H1 (cell line): Measurements from ENCODE around the gene CCNA2.

ENCODE experiments used
- BRCA1 ChIP-seq: IDR thresholded peaks from 2 replicates; pipeline ENCODE4 v1.6.1; 2012; ENCODE audit warnings: low read depth, low read length, improper control_type of control experiment
- CHD2 ChIP-seq: IDR thresholded peaks from 2 replicates; pipeline ENCODE4 v1.6.1; 2012; ENCODE audit warnings: low read length, improper control_type of control experiment
- EGR1 ChIP-seq: IDR thresholded peaks from 2 replicates; pipeline ENCODE4 v1.6.1; 2011; ENCODE audit warnings: low read depth, low read length, borderline replicate concordance
- EP300 ChIP-seq, 2 experiments: IDR thresholded peaks; 1 replicate in 1 of 2; 2 replicates in 1 of 2; pipeline ENCODE4 v1.6.1; 2011 to 2012; ENCODE audit warnings: low read depth in 2 of 2, low read length in 2 of 2, mild to moderate bottlenecking in 2 of 2, borderline replicate concordance in 1 of 2, inconsistent platforms in 1 of 2, moderate library complexity in 1 of 2
- JUN ChIP-seq: IDR thresholded peaks from 2 replicates; pipeline ENCODE4 v1.6.1; 2011; ENCODE audit warnings: low read depth, mild to moderate bottlenecking, improper control_type of control experiment, low read length
- POLR2A ChIP-seq, 2 experiments: IDR thresholded peaks; 1 replicate in 1 of 2; 2 replicates in 1 of 2; pipeline ENCODE4 v1.6.1; 2011; ENCODE audit warnings: low read depth in 2 of 2, low read length in 2 of 2, mild to moderate bottlenecking in 2 of 2; ENCODE audit errors: control extremely low read depth in 1 of 2
- RFX5 ChIP-seq: IDR thresholded peaks from 2 replicates; pipeline ENCODE4 v1.6.1; 2011; ENCODE audit warnings: low read depth, low read length, improper control_type of control experiment, borderline replicate concordance
- TAF1 ChIP-seq: IDR thresholded peaks from 2 replicates; pipeline ENCODE4 v1.6.1; 2011; ENCODE audit warnings: mild to moderate bottlenecking, low read depth, low read length
- YY1 ChIP-seq: IDR thresholded peaks from 2 replicates; pipeline ENCODE4 v1.6.1; 2011; ENCODE audit warnings: low read depth, mild to moderate bottlenecking, low read length
- TF ChIP-seq, protein P1 (sequence below), 3 experiments: IDR thresholded peaks; 1 replicate in 2 of 3; 2 replicates in 1 of 3; pipeline versions ENCODE4 v1.5.1 to v1.6.1; 2011; ENCODE audit warnings: low read length in 3 of 3, mild to moderate bottlenecking in 3 of 3, inconsistent platforms in 2 of 3, low read depth in 1 of 3, moderate library complexity in 1 of 3; ENCODE audit not compliant: insufficient read depth in 1 of 3; ENCODE audit errors: control extremely low read depth in 1 of 3
- TF ChIP-seq, protein P2 (sequence below): IDR thresholded peaks from 2 replicates; pipeline ENCODE4 v1.6.1; 2011; ENCODE audit warnings: low read depth, mild to moderate bottlenecking, low read length; ENCODE audit not compliant: insufficient read depth
- TF ChIP-seq, protein P3 (sequence below): IDR thresholded peaks from 2 replicates; pipeline ENCODE4 v1.6.1; 2012; ENCODE audit warnings: inconsistent platforms

DNA sequence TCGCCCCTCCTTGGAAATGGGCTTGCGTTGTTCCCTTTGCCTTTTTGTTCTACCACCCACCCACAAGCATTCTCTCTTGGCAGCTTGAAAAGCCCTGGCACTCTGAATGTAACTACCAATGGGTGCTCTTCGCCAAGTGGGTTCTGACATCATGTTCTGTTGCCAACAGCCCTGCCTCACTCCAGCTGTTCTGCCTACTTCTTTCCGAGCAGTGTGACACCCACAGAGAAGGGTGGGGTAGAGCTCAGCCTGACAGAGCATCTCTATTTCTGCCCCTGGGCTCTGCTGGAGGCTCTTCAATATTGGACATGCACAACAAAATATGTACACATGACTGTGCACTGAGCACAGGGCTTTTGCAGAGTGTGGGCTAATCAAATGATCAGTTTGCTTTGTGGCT is 38.2 kb downstream of the CCNA2 start:
- TF ChIP-seq EP300 (IDR thresholded peaks at IDR 0.05; ENCODE audit: borderline replicate concordance in 1 of 2, low read depth in 2 of 2, low read length in 2 of 2) (no peak), JUN (no peak), RFX5 (no peak), POLR2A (IDR thresholded peaks at IDR 0.05; ENCODE audit: control extremely low read depth in 1 of 2, low read depth in 2 of 2, low read length in 2 of 2) (no peak), YY1 (no peak), TAF1 (no peak), EGR1 (no peak), BRCA1 (no peak), CHD2 (no peak)
- TF ChIP-seq, protein P1, sequence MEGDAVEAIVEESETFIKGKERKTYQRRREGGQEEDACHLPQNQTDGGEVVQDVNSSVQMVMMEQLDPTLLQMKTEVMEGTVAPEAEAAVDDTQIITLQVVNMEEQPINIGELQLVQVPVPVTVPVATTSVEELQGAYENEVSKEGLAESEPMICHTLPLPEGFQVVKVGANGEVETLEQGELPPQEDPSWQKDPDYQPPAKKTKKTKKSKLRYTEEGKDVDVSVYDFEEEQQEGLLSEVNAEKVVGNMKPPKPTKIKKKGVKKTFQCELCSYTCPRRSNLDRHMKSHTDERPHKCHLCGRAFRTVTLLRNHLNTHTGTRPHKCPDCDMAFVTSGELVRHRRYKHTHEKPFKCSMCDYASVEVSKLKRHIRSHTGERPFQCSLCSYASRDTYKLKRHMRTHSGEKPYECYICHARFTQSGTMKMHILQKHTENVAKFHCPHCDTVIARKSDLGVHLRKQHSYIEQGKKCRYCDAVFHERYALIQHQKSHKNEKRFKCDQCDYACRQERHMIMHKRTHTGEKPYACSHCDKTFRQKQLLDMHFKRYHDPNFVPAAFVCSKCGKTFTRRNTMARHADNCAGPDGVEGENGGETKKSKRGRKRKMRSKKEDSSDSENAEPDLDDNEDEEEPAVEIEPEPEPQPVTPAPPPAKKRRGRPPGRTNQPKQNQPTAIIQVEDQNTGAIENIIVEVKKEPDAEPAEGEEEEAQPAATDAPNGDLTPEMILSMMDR (IDR thresholded peaks at IDR 0.05; ENCODE audit: control extremely low read depth in 1 of 3, insufficient read depth in 1 of 3, low read depth in 1 of 3, low read length in 3 of 3): no peak
- TF ChIP-seq, protein P2, sequence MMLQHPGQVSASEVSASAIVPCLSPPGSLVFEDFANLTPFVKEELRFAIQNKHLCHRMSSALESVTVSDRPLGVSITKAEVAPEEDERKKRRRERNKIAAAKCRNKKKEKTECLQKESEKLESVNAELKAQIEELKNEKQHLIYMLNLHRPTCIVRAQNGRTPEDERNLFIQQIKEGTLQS: no peak
- TF ChIP-seq, protein P3, sequence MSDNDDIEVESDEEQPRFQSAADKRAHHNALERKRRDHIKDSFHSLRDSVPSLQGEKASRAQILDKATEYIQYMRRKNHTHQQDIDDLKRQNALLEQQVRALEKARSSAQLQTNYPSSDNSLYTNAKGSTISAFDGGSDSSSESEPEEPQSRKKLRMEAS: no peak
